ENCODE data around the gene APOL3.
"Not testable (repeated sequence)": the region's sequence is repeated elsewhere in the genome, so short reads cannot be mapped to it uniquely, and the experiment has no call there.

Gene APOL3

DNA sequence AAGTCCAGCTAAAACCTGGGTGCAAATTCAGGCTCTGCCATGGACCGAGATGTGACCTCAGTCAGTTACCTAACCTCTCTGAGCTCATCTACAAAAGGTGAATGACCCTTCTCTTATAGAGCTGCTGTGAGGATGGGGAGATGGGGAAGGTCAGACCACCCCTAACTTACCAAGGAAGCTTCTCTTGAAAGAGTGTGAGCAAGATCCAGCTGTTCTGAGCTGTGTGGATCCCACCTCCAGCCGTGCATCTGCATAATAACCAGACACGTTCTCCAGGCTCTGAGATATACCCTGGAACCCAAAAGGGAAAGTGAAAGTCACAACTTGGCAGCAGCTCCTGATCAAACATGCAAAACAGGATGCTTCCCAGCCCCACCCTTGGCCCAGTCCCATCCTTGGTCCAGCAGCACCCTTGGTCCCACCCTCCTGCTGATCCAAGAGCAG, at the start of gene APOL3:
Gene APOL3, minus strand, starts transcription at position 257 of the 444 bp plus-strand sequence. CDS start 11,700 bp downstream, outside the sequence.
- peak; percentile 63 for DNase-seq

DNA sequence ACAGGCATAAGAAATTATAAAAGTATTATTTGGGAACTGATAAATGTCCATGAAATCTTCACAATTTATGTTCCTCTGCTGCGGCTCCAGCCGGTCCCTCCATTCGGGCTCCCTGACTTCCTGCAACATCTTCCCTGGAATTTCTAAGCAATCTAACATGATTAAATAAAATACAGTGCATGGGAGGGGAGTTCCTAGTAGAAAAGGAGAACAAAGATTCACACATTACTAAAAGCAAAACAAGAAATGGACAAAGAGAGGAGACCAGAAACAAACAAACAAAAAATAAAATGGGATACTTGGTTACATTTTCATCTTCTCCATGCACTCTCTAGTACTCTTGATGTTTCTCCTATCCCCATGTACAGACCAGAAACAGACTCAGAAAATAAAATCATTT, 49.7 kb upstream of the APOL3 start:
- no peak for DNase-seq

DNA sequence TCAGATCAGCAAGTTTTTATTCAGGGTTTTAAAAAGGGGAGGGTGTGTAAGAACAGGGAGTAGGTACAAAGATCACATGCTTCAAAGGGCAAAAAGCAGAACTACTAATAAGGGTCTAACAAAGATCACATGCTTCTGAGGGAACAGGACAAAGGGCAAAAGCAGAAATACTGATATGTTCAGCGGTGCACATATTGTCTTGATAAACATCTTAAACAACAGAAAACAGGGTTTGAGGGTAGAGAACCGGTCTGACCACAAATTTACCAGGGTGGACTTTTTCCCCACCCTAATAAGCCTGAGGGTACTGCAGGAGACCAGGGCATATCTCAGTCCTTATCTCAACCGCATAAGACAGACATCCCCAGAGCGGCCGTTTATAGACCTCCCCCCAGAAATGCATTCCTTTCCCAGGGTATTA, 48.9 kb upstream of the APOL3 start:
- DNase-seq: peak; percentile 54

DNA sequence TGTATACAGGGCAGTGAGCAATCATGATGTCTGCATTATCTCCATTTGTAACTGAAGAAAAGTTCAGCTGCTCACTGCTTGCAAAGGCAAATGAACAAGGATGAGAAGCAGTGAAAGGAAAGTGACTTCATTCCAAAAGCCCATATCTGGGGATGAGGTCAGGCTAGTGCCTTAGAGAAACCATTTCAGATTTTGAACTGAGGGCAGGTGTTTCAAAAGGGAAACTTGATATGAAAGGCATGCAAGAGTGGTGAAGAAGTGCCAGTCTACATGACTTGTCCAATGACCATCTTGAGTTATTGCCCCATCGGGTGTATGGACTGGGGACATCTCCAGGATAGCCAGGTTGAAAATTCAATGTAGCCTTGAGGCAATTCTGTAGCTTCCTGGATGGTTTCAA, 48.4 kb upstream of the APOL3 start:
- no peak for DNase-seq

GRCh38 chr22:36208162-36208765, 47.7 kb upstream of the APOL3 start:
- DNase-seq: no peak

DNA sequence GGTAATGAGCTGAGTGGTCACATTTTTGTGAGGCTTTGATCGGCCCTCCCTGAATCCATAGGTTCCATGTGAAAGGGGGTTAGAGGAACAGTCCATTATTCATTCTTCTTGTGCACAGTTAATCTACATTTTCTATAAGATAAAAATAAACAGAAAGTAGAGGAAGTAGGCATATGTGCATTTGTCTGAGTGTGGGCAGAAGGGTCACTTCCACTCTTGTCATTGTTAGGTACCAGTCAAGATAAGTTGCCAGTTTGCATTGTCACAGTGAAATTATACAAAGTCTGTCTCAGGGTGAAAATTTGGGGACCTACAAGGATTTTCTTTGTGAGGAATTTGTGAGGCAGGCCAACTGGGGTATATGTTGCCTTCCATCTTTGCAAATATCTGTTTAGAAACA, 45.7 kb upstream of the APOL3 start:
- no peak for DNase-seq

GRCh38 chr22:36205573-36205972, 45.0 kb upstream of the APOL3 start:
- not testable (repeated sequence) for DNase-seq

DNA sequence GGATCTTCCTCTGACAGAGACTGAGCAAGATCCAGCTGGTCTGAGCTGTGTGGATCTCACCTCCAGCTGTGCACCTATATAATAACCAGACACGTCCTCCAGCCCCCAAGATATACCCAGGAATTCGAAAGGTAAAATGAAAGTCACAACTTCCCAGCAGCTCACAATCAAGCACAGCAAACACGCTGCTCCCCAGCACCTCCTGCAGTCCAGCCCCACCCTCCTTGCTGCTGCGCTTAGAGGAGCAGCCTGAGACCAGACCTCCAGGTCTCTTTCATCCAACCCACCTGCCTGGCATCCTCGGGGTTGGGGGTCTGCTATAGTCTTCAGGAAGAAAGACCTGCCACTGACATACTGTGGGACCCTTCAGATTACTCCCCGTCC, 44.1 kb upstream of the APOL3 start:
- peak; percentile 23 for DNase-seq

- DNase-seq: no peak
Observed at GRCh38 chr22:36204001-36204631, 43.6 kb upstream of the APOL3 start.

DNA sequence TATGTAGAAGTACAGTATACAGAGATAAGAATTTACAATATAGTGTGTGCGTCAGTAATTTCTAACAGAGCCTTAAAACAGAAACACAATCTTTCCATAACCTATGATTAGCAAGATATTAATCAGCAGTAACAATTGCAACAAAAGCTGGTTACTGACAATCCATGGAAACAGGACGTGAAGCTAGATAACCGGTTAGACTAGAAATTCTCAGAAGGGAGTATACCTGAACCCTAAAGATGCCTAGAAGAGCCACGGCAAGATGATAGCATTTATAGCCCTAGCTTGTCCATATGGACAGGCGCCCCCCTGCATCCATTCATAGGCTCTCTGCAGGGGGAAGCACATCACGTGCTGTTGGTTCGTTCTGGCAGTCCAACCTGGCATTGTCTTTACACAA, 42.9 kb upstream of the APOL3 start:
- peak; percentile 77 for DNase-seq

GRCh38 chr22:36202906-36203305, 42.4 kb upstream of the APOL3 start:
- peak; percentile 71 for DNase-seq

DNA sequence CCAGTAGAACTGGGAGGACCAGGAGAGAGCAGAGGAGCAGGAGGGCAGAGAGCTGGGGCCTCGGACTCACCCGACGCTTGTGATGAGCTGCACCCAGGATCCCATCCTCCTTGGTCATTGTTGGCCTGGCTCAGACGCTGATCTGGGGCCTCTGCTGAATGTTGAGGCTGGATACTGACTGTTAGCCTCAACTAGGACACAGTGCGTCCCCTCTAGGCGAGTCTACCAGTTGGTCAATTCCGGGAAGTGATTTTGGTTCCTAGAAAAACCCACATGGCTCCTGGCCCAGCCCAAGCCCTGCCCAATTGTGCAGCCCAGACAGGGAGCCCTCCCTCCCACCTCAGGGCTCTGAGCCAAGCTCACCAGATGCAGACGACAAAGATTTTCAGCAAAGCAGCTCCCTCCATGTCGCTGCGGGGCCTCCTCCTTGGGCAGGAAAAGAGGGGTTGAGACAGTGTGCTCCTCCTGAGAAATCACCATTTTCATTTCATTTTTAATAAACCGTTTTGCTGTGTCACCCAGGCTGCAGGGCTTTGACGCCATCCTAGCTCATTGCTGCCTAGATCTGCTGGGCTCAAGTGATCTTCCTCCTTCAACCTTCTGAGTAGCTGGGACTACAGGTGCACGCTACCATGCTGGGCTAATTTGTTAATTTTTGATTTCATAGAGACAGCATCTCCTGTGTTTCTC, 41.2 kb upstream of the APOL3 start, which contains the start of gene APOL4:
Gene APOL4, minus strand, starts transcription at position 180 of the 690 bp plus-strand sequence. Its CDS starts 75 bp downstream, at position 105.
- DNase-seq: peak; percentile 99

- DNase-seq: not testable (repeated sequence)
Observed at GRCh38 chr22:36201025-36201424, 40.5 kb upstream of the APOL3 start.

GRCh38 chr22:36199001-36199551, 38.5 kb upstream of the APOL3 start:
- peak; percentile 17 for DNase-seq

DNA sequence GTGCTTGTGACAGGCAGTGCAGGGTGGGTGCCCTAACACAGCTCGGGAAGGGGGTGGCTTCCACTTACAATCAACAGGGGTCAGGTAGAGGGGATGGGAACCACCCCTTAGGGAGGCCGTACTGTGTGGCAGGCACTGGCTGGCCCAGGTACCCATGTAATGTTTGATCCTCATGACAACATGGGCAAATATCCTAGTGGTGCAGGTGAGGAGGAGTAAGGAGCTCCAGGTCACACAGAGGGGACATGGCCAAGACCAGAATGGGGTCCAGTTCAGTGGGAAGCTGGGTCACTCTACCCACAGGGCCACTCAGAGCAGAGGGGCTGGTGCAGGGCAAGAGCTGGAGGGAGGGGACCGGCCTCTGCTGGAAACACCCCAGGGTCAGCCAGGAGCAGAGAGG, 38.0 kb upstream of the APOL3 start:
- DNase-seq: no peak

GRCh38 chr22:36197514-36198146, 37.1 kb upstream of the APOL3 start:
- peak; percentile 51 for DNase-seq

GRCh38 chr22:36197065-36197440, 36.5 kb upstream of the APOL3 start:
- DNase-seq: peak; percentile 58

DNA sequence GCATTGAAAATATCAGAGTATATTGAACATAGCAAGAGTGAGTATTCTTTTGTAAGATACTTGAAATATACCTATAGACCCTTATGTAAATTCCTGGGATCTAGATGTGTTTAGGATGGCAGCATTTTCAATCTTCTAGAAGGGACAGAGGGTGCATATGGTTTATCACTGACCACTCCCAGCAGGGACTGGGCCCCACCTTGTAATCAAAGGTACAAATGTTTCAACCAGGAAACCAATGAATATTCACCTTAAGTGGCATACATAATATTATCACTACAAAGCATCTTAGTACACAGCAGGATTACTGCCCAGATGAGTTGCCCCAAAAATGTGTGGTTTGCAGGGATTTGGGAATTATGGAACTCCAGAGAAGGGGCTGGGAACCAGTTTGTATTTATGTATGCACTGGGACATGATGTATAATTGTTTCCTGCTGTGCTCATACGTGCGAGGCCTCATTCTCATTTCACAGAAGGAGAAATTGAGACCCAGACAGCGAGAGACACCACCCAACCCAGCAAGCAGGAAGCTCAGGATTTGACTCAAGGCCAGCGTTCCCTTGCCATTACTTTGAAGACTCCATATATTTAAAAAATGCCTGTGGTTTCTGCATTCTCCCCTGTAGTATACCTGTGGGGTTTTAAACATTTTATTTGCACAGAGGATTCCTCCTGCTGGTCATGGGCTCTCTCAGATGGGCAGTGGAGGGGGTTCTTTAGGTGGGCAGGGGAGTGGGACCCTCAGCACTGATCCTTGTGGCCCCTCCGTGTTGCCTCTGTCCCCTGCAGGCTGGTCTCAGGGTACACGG, 35.9 kb upstream of the APOL3 start:
- DNase-seq: no peak

GRCh38 chr22:36194971-36195370, 34.4 kb upstream of the APOL3 start:
- DNase-seq: peak; percentile 73

- DNase-seq: no peak
Observed at GRCh38 chr22:36194385-36194784, 33.8 kb upstream of the APOL3 start.

- no peak for DNase-seq
Observed at GRCh38 chr22:36193577-36193976, 33.0 kb upstream of the APOL3 start.

- no peak for DNase-seq
Observed at GRCh38 chr22:36193171-36193570, 32.6 kb upstream of the APOL3 start.

Measured in hematopoietic multipotent progenitor cell treated with erythropoietin and hydrocortisone succinate and interleukin-3 and kit ligand, for 8 days (in vitro differentiated cells).